Right ventricle myocardium superior (tissue), 1 donor: Measurements from ENCODE around the gene GGT6. TPM values are rescaled to one million over a fixed set of nuclear protein-coding genes. Genes with fewer than 3 reads are reported as not detected.

Experiments
- ATAC-seq: fragments of 200-7000 bp; cut with Tn5 transposase; one replicate; pipeline ENCODE4 v1.9.1; 2020; ENCODE audit warnings: mild to moderate bottlenecking; ENCODE audit not compliant: poor library complexity
- DNase-seq: peaks from one replicate; pipeline ENCODE4 v3.0.0-alpha.2; 2020
- intact Hi-C: fragments of 100-400 bp; cut with DNase I; formaldehyde crosslinking; loops from one replicate; pipeline ENCODE4 v1.11.2; 2022
- total RNA-seq: library from RNA; stranded (reverse); fragmentation: NEBNext Ultra II Directional; extraction: Animal tissue kit (Norgen Biotek cat#: 25700); gene quantifications from one replicate; pipeline ENCODE4 v1.2.1, GENCODE V29; 2021
- donor health status: DM: no; HTN: yes; CAD: no; lungs with severe emphysema.

The GGT6 gene
- total RNA-seq, 1 donor from 2014 or later = not detected

- intact Hi-C loops = no loop called here
- ATAC-seq (no peak), DNase-seq (no peak)
Measured at GRCh38 chr17:4515501-4515900, 44.9 kb downstream of the GGT6 start.

- DNase-seq (no peak), ATAC-seq (no peak)
- intact Hi-C loops = no loop called here
Measured at GRCh38 chr17:4514779-4515178, 45.6 kb downstream of the GGT6 start.

DNA sequence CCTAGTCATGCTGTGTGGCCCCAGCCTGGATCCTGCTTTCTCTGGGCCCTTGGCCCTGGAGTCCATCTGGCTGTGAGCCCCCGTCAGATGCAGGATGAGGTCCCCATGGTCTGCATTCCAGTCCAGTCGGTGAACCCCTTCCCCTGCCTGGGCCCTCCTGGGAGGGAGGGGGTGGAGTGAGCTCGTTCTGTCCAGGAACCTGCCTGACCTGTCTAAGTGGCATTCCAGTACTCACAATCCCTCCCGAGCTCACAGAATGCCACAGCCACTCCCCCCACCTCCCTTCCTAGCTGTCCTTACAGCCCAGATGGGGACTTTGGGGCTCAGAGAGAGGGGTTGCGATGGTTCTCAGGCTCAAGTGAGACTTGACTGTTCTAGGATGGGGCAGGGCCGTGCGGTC lies 46.2 kb downstream of the GGT6 start:
- ATAC-seq = no peak
- no peak for DNase-seq
- intact Hi-C loops = no loop called here

DNA sequence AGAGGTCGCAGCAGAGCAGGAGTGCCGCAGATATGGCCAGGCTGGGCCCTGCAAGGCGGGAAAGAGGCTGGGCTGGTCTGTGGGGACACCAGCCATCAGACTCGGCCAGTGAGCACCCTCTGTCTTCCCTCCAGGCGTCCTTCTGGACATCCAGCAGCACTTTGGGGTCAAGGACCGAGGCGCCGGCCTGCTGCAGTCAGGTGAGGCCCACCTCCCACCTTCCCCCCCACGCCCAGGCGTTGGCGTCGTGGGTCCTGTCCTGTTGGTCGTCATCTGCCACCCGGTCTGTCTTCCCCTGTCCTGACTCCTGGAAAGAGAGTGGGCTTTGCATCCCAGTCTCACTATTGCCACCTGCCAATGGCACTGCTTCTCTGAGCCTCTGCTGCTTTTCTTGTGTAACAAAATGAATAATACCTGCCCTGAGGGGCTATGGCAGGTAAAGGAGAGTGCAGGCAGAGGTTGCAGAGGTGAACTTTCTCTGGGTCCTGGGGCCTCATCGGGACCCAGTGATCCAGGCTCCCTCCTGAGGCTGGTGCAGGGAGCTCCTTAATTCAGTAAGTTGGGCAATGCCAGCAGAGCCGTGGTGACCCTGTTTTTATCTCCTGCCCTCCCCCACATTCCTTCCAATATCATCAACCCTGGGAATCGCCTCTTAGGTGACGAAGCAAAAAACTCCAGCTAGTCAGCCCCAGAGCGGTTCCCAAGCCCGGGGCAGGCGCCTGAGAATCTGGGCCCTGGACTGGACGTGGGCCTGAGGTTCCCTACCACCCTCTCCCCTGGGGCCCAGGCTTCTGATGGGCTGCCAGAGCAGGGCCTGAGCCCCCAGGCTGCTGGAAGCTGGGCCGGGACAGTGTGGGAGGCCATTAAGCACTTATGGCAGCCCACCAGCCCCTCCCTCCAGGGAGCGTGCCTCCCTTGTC lies 47.0 kb downstream of the GGT6 start:
- DNase-seq = no peak
- intact Hi-C loops = no loop called here
- ATAC-seq = no peak

GRCh38 chr17:4512156-4513112 lies 47.9 kb downstream of the GGT6 start:
- intact Hi-C loops = no loop called here
- no peak for DNase-seq

GRCh38 chr17:4511199-4511932 lies 49.0 kb downstream of the GGT6 start:
- ATAC-seq (no peak), DNase-seq (no peak)
- intact Hi-C loops = no loop called here

More at GRCh38 chr17:4512156-4513112, 47.9 kb downstream of the GGT6 start:
- no peak for ATAC-seq

GRCh38 chr17:4510618-4510941 lies 49.8 kb downstream of the GGT6 start:
- no peak for DNase-seq
- intact Hi-C loops = no loop called here
- no peak for ATAC-seq

DNA sequence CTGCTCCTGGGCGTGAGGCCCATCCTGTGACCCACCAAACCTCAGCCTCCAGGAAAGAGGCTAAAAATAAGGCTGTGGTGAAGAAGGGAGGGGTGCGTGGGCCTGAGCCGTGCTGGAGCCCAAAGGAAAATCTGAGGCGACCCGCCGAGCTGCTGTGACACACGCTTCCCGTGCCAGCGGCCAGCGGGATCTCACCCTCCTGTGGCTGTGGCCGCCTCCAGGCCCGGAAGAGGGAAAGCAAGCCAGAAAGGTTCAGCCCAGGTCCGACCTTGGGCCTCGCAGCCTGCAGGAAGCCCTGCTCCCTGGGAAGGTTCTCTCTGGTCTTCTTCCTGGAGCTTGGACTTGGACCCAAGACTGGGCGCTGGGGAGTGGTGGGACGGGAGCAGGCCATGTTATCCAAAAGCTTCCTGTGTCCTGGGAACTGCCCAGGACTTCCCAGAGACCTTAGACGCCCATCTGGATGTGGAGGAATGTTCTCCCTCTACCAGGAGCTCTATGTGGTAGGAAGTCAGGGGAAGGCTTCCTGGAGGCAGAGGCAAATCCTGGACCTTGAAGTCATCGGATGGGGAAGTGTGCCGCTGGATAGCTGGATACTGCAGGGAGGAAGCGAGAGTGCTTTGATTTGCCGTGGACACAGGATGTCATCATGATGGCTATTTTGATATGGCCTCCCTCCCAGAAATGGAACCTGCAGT lies 50.3 kb downstream of the GGT6 start:
- ATAC-seq (peak; percentile 9), DNase-seq (peak; percentile 68)
- intact Hi-C loops = no loop called here

DNA sequence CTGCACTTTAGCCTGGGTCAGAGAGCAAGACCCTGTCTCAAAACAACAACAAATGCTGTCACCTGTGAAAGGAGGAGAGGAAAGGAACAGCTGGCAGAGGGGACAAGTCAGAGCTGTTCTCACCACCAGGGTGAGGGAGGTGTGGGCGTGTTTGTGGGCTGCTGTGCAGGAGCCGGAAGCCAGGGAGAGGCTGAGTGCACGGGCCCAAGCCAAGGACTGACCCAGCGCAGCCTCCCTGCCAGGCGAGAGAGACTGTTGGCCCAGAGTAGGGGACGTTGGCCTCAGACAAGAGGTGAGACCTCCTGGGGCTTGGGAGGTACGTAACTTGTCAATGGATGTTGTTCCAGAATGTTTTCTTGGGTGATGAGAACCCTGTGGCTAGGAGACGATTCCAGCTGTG lies 51.0 kb downstream of the GGT6 start:
- DNase-seq (no peak), ATAC-seq (peak; percentile 6)
- intact Hi-C loops = no loop called here

DNA sequence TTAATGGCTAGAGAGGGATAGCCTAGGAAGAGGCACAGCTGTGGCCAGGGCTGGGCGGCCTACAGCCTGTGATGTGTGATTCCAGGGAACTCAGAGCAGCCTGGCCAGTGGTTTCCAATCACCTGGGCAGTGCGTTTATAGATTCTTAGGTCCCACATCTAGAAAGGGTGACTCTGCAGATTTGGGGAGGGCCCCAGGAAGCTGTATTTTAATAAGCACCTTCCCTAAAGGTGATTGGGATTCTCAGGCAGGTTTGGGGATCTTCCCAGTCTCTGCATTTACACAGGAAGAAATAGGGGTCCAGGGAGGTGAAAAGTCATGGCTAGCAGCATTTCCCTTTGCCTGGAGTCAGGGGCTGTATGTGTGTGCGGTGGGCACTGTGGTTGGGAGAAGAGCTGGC lies 52.2 kb downstream of the GGT6 start:
- ATAC-seq (no peak), DNase-seq (no peak)
- intact Hi-C loops = no loop called here

DNA sequence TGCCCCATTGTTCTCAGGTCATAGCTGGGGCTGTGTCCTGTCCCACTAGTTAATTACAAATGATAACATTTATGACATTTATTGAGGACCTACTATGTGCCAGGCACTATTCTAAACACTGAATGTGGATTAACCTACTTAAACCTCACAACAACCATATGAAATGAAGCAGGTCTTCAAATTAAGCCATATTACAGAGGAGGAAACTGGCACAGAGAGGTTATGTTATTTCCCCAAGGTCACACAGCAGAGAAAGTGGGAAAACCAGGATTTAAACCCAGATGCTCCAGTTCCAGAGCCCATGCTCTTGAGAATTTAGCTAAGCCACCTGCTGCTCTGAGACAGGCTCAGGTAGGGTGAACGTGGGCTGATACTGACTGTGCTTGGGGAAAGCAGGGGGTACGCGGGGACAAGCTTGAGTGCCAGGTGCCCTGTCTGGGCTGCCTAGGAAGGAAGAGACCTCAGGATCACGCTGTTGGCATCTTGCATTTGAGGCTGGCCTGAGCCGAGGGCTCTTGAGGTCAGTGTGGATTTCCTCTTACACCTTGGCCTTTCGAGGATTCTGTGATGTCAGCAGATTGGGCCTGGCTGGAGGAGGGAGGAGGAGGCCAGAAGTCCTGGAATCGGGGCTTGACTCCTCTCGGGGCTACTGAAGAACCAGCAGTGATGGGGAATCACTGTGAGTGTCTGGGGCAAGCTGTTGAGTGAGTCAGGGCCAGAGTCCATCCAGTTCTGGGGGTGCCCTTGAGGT lies 52.8 kb downstream of the GGT6 start:
- no peak for DNase-seq
- no peak for ATAC-seq
- intact Hi-C loops = no loop called here

Other genes with a start within 250 kb of the GGT6 start
- 107 TPM for gene UBE2G1, start 193.9 kb downstream of the GGT6 start, total RNA-seq
- 0.24 TPM for gene SPNS3, start 126.6 kb downstream of the GGT6 start, total RNA-seq
- 10.4 TPM for gene SPNS2, start 61.7 kb downstream of the GGT6 start, total RNA-seq
- 18.8 TPM for gene MYBBP1A, start 5.2 kb downstream of the GGT6 start, total RNA-seq
- 40.4 TPM for gene SMTNL2, start 24.0 kb upstream of the GGT6 start, total RNA-seq
- not detected for gene ALOX15, start 81.1 kb upstream of the GGT6 start, total RNA-seq
- 39.3 TPM for gene PELP1, start 143.6 kb upstream of the GGT6 start, total RNA-seq
- gene ARRB2, start 150.1 kb upstream of the GGT6 start, total RNA-seq = 23.4 TPM
- gene MED11, start 170.9 kb upstream of the GGT6 start, total RNA-seq = 18.0 TPM
- gene ZMYND15, start 179.3 kb upstream of the GGT6 start, total RNA-seq = not detected
- gene CXCL16, start 179.4 kb upstream of the GGT6 start, total RNA-seq = 2.7 TPM
- gene TM4SF5, start 211.3 kb upstream of the GGT6 start, total RNA-seq = not detected
- 0.62 TPM for gene VMO1, start 225.8 kb upstream of the GGT6 start, total RNA-seq
- not detected for gene GLTPD2, start 228.4 kb upstream of the GGT6 start, total RNA-seq
- gene PSMB6, start 235.6 kb upstream of the GGT6 start, total RNA-seq = 214 TPM
- gene PLD2, start 246.6 kb upstream of the GGT6 start, total RNA-seq = 13.6 TPM